Omental fat pad (tissue), 4 donors: ENCODE results near the gene FBXL12. TPM values are rescaled to one million over a fixed set of nuclear protein-coding genes. Genes with fewer than 3 reads are reported as not detected.
A peak's percentile ranks its signal among the peaks of the same experiment; 100 is the strongest.
"Not testable (repeated sequence)": the region's sequence is repeated elsewhere in the genome, so short reads cannot be mapped to it uniquely, and the experiment has no call there.

ENCODE experiments used
- ATAC-seq: fragments of 150-250 bp; one replicate; pipeline ENCODE4 v1.9.1; 2016; ENCODE audit warnings: mild to moderate bottlenecking, moderate library complexity; ENCODE audit not compliant: low FRiP score
- DNase-seq: peaks from one replicate; pipeline ENCODE4 v3.0.0-alpha.2; 2019; ENCODE audit warnings: low spot score
- CTCF ChIP-seq, 3 donors: fragments of 450-650 bp; IDR thresholded peaks; one replicate each; pipeline ENCODE4 v1.5.1; 2016 to 2017; ENCODE audit warnings: antibody characterized with exemption in 3 of 3, mild to moderate bottlenecking in 3 of 3, moderate library complexity in 2 of 3
- total RNA-seq, 4 donors: library from RNA; depleted of rRNA; stranded (reverse); fragments of >200 nt; gene quantifications; one replicate each; pipeline ENCODE4 v1.1.0, GENCODE V29; 2016

The FBXL12 gene
- total RNA-seq, 4 donors from 2014 or later = 18.1 to 27.9 (median 22.6) TPM

GRCh38 chr19:9849791-9850190 is 30.9 kb upstream of the FBXL12 start:
- no peak for DNase-seq
- no peak for ATAC-seq
- no peak for TF ChIP-seq CTCF (IDR thresholded peaks at IDR 0.05)

- DNase-seq (no peak), ATAC-seq (no peak)
- no peak for TF ChIP-seq CTCF (IDR thresholded peaks at IDR 0.05)
These were observed 29.9 kb upstream of the FBXL12 start for GRCh38 chr19:9848762-9849161.

- DNase-seq (no peak), ATAC-seq (no peak)
- no peak for TF ChIP-seq CTCF (IDR thresholded peaks at IDR 0.05)
These were observed 29.2 kb upstream of the FBXL12 start for GRCh38 chr19:9848060-9848459.

DNA sequence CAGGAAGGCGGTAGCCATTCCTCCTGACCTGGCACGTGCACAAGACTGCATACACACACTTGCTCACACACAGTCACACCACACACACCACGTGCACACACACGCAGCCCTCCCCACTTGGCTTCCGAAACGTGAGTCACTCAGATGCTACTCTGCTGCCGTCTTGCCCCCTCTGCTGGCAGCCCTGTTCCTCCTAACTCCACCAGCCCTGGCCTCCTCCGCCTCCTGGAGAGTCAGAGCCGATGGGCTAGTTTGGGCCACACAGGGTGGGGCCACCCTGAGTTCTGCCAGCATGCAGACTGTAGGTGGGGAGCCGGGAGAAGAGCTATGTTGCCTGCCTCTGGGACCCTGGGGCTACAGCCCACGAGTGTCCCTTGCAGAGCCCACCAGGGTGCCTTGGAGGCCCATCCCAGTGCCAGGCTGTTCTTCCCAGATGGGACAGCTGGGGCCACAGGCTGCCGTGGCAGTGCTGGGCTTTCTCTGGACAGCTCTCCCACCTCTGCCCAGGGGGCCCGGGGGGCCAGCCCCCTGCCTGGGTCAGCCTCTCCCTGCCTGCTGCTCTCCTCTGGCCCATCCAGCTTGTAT is 28.3 kb upstream of the FBXL12 start:
- ATAC-seq = peak; percentile 47
- TF ChIP-seq CTCF (IDR thresholded peaks at IDR 0.05) = no peak
- DNase-seq = peak; percentile 38

DNA sequence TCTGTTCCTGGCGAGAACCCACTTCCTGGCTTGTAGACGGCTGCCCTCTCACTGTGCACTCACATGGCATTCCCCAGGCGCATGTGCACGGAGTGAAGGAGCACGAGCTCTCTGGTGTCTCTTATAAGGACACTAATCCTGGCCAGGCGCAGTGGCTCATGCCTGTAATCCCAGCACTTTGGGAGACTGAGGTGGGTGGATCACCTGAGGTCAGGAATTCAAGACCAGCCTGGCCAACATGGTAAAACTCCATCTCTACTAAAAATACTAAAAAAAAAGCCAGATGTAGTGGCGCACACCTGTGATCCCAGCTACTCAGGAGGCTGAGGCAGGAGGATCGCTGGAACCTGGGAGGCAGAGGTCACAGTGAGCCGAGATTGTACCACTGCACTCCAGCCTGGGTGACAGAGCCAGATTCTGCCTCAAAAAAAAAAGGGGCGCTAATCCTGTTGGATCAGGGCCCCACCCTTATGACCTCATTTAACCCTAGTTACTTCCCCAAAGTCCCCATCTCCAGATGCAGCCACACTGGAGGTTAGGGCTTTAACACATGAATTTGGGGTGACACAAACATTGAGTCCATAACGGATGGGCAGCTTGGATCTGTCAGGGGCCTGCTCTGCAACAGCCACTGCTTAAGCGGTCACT is 24.9 kb upstream of the FBXL12 start:
- ATAC-seq, DNase-seq: not testable (repeated sequence)

DNA sequence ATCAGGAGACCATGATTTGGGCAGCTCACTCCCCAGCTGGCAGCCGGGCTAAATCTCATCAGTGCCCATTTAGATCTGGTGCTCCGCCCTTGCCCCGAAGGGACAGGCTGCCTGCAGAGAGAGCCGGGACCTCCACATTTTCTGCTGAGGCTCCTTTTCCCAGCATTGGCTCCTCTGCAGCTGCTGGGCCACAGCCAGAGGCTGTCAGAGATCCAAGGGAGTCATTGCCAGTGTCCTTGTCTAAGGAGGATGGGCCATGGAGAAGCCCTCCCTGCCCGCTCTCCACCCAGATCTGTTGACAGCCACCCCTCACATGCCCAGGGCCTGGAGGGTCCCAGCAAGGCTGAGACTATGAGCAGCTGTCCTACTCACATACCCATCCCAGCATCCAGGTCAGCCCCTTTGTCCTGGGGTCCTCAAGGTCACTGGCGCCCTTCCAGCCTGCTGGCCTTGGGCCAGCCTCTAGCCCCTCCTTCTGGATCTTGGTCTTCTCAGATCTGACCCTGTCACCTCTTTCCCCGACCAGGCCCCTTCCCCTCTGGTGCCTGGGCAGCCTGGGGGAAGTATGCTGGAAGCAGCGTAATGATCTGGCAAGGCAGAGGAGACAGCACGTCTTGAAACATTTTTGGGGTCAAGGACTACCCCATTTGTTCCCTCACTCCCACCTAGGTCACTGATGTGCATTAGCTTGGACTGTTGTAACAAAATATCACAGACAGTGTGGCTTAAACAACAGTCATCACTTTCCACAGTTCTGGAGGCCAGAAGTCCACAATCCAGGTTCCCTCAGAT is 24.2 kb upstream of the FBXL12 start:
- TF ChIP-seq CTCF (IDR thresholded peaks at IDR 0.05) = no peak
- DNase-seq = no peak
- no peak for ATAC-seq

GRCh38 chr19:9839415-9839814 is 20.5 kb upstream of the FBXL12 start:
- DNase-seq = no peak
- no peak for ATAC-seq
- TF ChIP-seq CTCF (IDR thresholded peaks at IDR 0.05) = no peak
